ENCODE measurements around the gene IL31RA.

The IL31RA gene

DNA sequence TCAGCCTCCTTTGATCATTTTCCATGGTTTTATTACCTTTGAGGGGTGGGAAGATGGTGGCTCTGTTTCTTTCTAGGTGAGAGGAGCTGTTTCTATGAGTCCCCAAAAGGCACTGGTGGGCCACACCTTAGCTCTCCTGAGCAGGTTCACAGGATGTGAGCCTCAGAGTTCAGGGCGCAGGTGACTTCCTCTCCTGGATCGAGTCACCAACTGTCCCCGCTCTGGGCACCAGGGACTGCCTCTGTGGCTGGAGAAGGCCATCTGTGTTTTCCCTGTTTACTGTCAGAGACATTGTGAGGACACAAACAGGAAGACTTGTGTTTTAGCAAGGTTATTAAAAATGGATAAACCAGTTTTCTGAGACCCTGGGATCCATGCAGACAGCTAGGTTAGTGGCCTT is 68.5 kb downstream of the IL31RA start:
- Mint-ChIP-seq H3K36me3 (ENCODE audit: low read depth) (no peaks in the 10 kb centered on the region), H3K4me1 (peaks cover 33% of the 10 kb centered on the region), H3K9me3 (no peaks in the 10 kb centered on the region), H3K27me3 (peaks cover 3% of the 10 kb centered on the region), H3K27ac (no peak overlapping the region), H3K4me3 (no peak overlapping the region)
- ATAC-seq, result no peak
- DNase-seq, result no peak

DNA sequence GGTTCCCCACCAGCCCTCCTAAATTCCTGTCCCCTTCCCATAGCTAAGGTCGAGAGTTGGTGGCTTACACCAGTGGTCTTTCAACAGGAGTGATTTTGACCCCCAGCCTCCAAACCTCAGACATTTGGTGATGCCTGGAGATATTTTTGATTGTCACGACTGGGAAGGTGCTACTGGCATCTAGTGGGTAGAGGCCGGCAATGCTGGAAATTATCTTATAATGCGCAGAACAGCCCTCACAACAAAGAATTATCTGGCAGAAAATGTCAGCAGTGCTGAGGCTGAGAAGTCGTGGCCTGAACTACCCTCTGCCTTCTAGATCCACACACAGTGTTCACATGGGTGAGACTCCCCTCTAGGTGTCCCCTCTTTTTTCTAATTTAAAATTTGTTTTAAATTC is 69.6 kb downstream of the IL31RA start:
- ATAC-seq, result no peak
- Mint-ChIP-seq H3K4me1 (peaks cover 30% of the 10 kb centered on the region), H3K9me3 (no peaks in the 10 kb centered on the region), H3K4me3 (no peak overlapping the region), H3K27ac (no peak overlapping the region), H3K36me3 (ENCODE audit: low read depth) (no peaks in the 10 kb centered on the region), H3K27me3 (peaks cover 3% of the 10 kb centered on the region)
- DNase-seq, result no peak

DNA sequence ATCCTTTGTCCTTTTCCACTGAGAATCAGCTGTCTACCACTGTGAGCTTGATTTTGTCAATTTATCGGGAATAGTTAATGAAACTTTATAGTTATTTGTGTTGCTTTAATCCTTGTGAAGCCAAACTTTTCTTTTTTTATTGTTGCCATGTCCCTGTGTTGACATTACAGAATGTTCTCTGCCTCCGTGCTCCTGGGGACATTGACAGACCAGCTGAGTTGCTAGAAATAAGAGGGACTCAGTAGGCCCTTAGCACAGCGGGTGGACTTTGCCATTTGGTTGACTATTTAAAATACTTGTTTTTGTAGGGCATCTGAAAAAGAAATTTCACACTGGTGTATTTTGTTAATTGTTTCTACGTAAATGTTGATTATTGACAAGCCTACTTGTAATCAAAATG is 70.5 kb downstream of the IL31RA start:
- no peak overlapping the region for H3K4me3 Mint-ChIP-seq
- no peaks in the 10 kb centered on the region for H3K36me3 Mint-ChIP-seq (ENCODE audit: low read depth)
- DNase-seq (no peak), ATAC-seq (no peak)
- H3K4me1 Mint-ChIP-seq, result peaks cover 29% of the 10 kb centered on the region
- no peaks in the 10 kb centered on the region for H3K9me3 Mint-ChIP-seq
- H3K27me3 Mint-ChIP-seq, result peaks cover 3% of the 10 kb centered on the region
- no peak overlapping the region for H3K27ac Mint-ChIP-seq

DNA sequence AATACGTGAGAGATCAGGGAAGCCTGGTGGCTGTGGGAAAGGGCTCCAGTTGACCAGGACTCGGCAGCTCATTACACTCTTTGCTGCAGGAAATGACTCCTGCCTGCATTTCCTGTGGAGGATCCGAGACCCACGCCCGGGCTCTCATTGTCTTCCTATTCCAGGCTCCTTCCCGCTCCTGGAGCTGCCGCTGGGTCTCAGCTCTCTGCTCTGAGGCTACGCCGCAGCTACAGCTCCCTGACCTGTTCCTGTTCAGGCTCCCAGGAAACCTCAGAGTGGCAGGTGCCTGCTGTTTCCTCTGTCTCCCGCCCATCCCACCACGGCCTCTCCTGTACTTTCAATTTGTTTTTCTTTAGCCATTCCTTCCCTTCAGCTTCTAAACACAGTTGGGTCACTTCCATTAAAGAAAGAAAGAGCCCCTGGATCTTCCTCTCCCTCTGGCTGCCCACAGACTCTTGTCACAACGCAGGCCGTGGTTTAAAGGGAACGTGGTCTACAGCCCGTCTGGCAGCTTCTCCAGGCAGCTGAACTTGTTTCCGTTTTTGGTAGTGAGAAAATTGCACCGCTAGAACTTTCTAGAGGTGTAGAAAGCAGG is 72.1 kb downstream of the IL31RA start:
- ATAC-seq (no peak), DNase-seq (no peak)
- peaks cover 20% of the 10 kb centered on the region for H3K4me1 Mint-ChIP-seq

DNA sequence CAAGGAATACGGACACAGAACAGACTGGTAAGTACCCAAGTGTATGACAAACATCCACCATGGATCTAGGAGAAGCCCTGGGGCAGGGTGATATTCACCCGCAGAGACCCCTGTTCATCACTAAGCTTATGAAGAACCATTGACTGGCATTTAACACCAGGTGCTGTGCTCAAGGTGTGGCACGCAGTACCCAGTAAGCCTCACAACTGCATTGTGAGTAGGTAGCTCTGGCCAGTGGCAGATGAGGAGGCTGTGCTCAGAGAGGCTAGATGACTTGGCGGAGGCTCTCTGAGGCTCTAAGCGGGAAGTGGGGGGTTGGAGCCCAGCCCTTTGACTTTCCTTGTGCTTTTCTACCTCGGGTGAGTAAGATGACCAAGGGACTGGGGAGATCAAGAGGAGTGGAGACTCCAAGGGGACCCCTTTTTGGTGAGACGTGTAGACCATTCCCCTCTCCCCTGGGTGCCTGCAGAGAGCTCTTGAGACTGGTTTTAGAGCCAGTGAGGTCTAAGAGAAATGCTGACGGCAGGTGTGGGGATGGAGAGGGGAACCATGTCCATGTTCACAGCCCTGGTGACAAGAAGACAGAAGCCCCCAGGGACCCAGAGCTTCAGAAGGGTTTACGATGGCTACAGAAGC is 72.8 kb downstream of the IL31RA start:
- DNase-seq (no peak), ATAC-seq (no peak)
- Mint-ChIP-seq H3K36me3 (ENCODE audit: low read depth) (no peaks in the 10 kb centered on the region), H3K4me3 (peak overlapping the region; percentile 82), H3K27ac (no peak overlapping the region), H3K9me3 (no peaks in the 10 kb centered on the region), H3K4me1 (peaks cover 18% of the 10 kb centered on the region), H3K27me3 (peaks cover 3% of the 10 kb centered on the region)

More for the DNA sequence above, 72.1 kb downstream of the IL31RA start:
- no peaks in the 10 kb centered on the region for H3K36me3 Mint-ChIP-seq (ENCODE audit: low read depth)
- no peaks in the 10 kb centered on the region for H3K9me3 Mint-ChIP-seq
- H3K27me3 Mint-ChIP-seq, result peaks cover 3% of the 10 kb centered on the region
- peak overlapping the region; percentile 88 for H3K27ac Mint-ChIP-seq
- peak overlapping the region; percentile 82 for H3K4me3 Mint-ChIP-seq

DNA sequence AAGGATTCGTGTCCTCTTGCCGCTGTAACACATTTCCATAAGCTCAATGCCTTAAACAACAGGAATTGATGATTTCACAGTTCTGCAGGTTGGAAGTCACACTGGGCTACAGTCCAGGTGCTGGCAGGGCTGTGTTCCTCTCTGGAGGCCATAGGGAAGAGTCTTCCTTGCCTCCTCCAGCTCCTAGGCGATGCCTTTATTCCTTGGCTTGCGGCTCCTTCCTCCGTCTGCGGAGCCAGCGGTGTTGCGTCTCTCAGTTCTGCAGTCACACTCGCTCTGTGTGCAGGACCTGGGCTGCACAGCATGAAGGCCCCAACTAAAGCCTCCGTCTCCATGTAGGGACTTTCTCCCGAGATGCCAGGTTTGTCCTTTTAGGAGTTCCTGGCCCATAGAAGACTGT is 73.6 kb downstream of the IL31RA start:
- DNase-seq (no peak), ATAC-seq (no peak)
- peaks cover 3% of the 10 kb centered on the region for H3K27me3 Mint-ChIP-seq
- no peaks in the 10 kb centered on the region for H3K9me3 Mint-ChIP-seq
- H3K4me1 Mint-ChIP-seq, result peaks cover 13% of the 10 kb centered on the region
- no peak overlapping the region for H3K27ac Mint-ChIP-seq
- H3K4me3 Mint-ChIP-seq, result no peak overlapping the region
- H3K36me3 Mint-ChIP-seq (ENCODE audit: low read depth), result no peaks in the 10 kb centered on the region

DNA sequence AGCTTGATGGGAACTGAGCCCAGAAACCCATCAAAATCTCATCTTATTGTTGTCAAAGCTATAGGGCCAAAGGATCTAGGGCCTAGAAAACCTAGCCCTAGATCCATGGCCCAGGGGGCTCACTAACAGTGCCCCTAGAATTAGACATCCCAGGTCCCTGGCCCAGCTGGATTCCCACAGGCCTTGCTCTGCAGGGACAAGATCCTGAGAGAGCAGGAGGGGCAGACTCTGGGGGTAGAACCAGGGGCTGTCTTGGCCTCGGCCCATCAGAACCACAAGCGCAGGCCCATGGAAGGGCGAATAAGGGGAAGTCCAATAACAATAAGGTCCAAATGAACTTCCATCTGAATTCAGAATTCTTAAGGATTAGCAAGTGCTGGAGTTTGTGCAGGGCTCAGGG is 74.0 kb downstream of the IL31RA start:
- ATAC-seq (no peak), DNase-seq (no peak)
- H3K27me3 Mint-ChIP-seq, result peaks cover 3% of the 10 kb centered on the region
- no peaks in the 10 kb centered on the region for H3K36me3 Mint-ChIP-seq (ENCODE audit: low read depth)
- no peaks in the 10 kb centered on the region for H3K9me3 Mint-ChIP-seq
- peaks cover 12% of the 10 kb centered on the region for H3K4me1 Mint-ChIP-seq
- H3K27ac Mint-ChIP-seq, result no peak overlapping the region
- H3K4me3 Mint-ChIP-seq, result no peak overlapping the region

DNA sequence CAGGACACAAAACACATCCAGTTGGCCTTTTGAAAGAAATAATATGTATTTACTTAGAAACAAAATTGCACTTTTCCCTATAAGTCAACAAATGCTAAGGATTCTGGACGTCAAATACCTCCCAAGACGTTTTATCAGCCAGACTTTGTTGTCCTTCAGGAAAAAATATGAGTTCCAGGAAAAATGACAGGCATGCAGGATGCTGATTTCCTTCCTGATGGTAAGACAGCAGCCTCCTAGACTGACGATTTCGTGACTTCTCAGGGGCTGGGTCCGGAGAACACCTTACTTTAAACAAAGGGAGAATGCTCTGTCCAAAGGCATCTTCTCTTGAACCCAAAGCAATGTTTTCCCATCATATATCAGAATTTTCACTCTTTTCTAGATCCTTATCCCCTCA is 74.6 kb downstream of the IL31RA start:
- Mint-ChIP-seq H3K9me3 (no peaks in the 10 kb centered on the region), H3K4me3 (no peak overlapping the region), H3K36me3 (ENCODE audit: low read depth) (no peaks in the 10 kb centered on the region), H3K27me3 (peaks cover 3% of the 10 kb centered on the region), H3K27ac (no peak overlapping the region), H3K4me1 (peaks cover 12% of the 10 kb centered on the region)
- DNase-seq, result no peak
- ATAC-seq, result no peak

DNA sequence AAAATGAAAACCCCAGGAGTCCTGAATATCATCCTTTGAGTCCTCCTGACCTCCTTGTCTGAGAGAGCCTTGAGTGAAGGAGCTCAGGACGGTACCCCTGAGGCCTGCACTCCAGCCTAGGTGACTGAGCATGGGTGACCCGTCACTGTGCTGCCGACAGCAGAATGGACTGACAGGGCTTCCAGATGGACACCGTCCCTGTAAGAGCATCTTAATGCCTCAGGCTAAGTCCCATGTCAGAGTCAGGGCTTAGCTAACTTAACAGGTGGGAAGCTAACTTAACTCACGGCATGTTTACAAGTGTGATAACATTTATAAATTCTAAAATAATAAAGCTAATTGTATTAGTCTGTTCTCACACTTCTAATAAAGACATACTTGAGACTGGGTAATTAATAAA is 75.3 kb downstream of the IL31RA start:
- Mint-ChIP-seq H3K4me3 (no peak overlapping the region), H3K9me3 (no peaks in the 10 kb centered on the region), H3K36me3 (ENCODE audit: low read depth) (no peaks in the 10 kb centered on the region), H3K27ac (no peak overlapping the region), H3K4me1 (peaks cover 12% of the 10 kb centered on the region), H3K27me3 (peaks cover 3% of the 10 kb centered on the region)
- ATAC-seq (no peak), DNase-seq (no peak)

DNA sequence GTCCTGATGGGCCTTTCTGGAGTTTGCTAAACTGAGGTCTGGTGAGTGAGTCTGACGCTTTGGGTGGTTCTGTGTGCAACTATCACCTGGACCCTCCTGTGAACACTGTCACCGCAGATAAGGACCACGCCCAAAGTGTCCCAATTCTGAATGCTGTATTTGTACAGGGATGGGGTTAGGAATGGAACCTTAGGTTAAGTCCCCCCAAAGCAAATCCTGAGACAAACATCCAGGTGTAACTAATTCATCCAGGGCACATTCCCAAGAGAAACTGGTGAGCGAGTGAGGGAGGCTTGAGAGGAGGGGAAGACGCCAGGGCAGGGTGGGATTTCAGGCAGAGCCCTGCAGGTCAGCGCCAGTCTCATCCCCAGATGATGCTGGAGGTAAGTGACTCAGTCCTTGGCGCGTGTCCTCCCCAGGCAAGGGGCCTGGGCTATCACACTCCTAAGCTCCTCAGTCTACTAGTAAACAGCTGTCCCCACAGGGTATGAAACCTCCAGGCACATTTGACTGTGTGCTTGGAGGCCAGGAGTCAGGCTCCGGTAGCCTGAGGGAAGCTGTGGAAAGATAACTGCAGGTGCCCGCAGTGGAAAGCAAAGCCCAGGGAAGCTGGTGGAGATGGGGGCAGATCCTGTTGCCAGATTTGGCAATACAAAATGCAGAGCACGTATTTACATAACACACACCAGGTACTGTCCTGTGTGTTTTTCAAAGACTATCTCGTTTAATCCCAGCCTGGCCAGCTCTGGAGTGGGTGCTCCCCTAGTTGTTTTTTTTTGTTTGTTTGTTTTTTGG is 76.9 kb downstream of the IL31RA start:
- Mint-ChIP-seq H3K27ac (no peak overlapping the region), H3K4me1 (peaks cover 8% of the 10 kb centered on the region), H3K9me3 (no peaks in the 10 kb centered on the region), H3K36me3 (ENCODE audit: low read depth) (no peaks in the 10 kb centered on the region), H3K4me3 (no peak overlapping the region), H3K27me3 (peaks cover 3% of the 10 kb centered on the region)
- DNase-seq (no peak), ATAC-seq (no peak)

DNA sequence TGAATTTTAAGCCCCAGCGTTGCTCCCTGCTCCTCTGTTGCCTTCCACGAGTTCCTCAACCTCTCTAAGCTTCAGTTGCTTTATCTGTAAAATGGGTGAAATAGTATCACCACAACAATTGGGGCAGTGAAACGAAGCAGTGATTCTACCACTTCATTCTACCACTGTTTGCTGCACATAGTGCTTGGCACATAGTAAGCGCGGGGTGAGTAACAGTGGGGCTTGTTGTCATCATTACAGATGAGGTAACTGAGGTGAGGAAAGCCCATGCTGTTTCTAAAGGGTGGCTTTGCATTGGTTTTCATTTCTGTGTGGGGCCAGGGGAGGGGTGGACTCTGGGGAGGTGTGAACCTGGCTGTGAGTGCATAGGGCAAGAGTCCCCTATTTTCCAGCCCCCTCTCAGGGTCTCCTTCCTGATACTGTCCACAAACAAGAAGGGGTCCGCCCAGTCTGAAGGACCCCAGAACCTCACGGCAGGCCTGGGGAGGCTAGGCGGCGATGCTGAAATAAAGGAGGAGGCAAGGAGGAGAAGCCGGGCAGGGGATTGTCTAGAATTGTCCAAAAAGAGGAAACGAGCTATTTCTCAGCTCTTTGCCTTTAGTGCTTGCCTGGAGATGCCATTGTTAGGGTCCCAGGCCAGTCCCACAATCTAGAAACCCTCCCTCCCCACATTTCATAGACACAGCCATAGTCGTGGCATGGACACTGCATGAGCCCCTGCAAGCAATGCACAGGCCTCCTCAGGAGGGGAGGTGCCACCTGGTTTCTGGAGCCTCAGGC is 78.1 kb downstream of the IL31RA start:
- no peaks in the 10 kb centered on the region for H3K9me3 Mint-ChIP-seq
- no peak overlapping the region for H3K4me3 Mint-ChIP-seq
- H3K4me1 Mint-ChIP-seq, result peaks cover 2% of the 10 kb centered on the region
- DNase-seq, result no peak
- no peak overlapping the region for H3K27ac Mint-ChIP-seq
- H3K27me3 Mint-ChIP-seq, result no peaks in the 10 kb centered on the region
- no peak for ATAC-seq
- H3K36me3 Mint-ChIP-seq (ENCODE audit: low read depth), result no peaks in the 10 kb centered on the region

DNA sequence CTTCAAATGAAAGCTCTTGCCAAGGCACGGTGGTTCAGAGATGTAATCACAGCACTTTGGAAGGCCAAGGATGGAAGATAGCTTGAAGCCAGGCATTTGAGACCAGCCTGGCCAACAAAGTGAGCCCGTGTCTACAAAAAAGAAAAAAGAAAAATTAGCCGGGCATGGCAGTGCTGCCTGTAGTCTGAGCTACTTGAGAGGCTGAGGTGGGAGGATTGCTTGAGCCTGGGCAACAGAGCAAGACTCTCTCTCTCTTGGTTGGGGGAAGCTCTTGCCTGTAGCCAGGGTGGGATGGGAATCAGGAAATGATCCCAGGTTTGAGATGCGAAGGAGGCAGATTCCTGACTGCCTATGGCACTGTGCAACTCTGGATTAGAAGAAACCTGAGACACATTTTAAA is 81.5 kb downstream of the IL31RA start:
- DNase-seq, result no peak
- no peak overlapping the region for H3K27ac Mint-ChIP-seq
- peaks cover 3% of the 10 kb centered on the region for H3K36me3 Mint-ChIP-seq (ENCODE audit: low read depth)
- no peak overlapping the region for H3K4me3 Mint-ChIP-seq
- H3K9me3 Mint-ChIP-seq, result no peaks in the 10 kb centered on the region
- no peak for ATAC-seq
- no peaks in the 10 kb centered on the region for H3K27me3 Mint-ChIP-seq
- peaks cover 6% of the 10 kb centered on the region for H3K4me1 Mint-ChIP-seq

DNA sequence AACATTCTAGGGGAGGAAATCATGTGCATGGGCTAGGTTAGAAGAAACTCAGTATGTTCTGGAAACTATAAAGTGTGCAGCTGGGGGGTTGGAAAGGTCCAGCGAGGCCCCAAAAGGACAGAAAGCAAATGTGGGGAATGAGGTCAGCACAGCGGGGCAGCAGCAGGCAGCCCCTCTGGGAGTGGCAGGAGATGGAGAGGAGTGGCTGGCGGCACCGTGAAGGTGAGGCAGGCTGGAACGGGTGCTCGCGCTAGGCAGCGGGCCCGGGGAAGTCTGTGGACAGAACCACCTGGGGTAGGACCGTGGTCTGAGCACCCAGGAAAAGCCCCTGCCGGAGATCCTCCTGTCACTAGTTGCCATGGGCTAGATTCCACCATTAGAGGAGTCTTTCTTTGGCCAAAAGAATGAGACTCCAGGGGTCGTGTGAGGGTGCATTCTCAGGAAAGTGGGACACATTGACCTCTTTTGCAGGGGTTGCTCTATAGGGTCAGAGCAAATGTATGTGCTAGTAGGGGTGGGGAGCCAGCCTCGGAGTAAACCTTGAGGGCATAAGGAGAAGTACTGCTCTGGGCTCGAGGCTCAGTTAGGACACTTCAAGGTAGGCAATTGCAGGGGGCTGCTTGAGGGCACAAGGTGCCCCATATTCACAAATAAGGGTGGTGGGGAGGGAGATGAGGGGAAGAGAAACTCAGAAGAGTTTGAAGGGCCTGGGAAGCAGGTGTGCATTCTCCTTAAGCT is 82.4 kb downstream of the IL31RA start:
- Mint-ChIP-seq H3K27ac (no peak overlapping the region), H3K9me3 (no peaks in the 10 kb centered on the region), H3K4me3 (no peak overlapping the region), H3K36me3 (ENCODE audit: low read depth) (peaks cover 5% of the 10 kb centered on the region), H3K27me3 (no peaks in the 10 kb centered on the region), H3K4me1 (peaks cover 6% of the 10 kb centered on the region)
- no peak for DNase-seq
- ATAC-seq, result no peak

DNA sequence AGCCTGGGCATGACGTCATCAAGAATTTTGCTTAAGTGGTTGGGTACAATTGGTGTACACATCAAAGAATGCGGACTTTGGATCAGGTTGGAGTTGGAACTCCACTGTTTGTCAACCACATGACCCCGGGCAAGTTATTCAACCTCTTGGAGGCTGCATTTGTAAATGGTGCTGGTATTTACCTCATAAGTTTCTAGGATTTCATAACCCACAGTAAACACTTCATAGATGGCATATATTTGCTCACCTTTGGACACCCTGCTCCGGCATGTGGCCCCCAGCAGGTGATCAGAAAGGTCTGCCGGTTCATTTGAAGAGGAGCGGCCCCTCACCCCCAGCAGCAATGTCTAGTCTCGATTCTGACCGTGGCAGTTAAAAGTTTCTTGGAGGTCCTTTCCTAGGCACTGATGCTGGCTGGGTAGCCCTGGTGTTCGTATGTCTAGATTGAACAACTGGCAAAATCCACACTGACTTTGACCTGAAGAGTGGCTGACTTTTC is 83.0 kb downstream of the IL31RA start:
- H3K4me1 Mint-ChIP-seq, result peaks cover 6% of the 10 kb centered on the region
- no peak overlapping the region for H3K4me3 Mint-ChIP-seq
- H3K9me3 Mint-ChIP-seq, result no peaks in the 10 kb centered on the region
- H3K36me3 Mint-ChIP-seq (ENCODE audit: low read depth), result peaks cover 11% of the 10 kb centered on the region
- H3K27ac Mint-ChIP-seq, result no peak overlapping the region
- no peaks in the 10 kb centered on the region for H3K27me3 Mint-ChIP-seq
- ATAC-seq (no peak), DNase-seq (no peak)
